Upper lobe of left lung (tissue), 6 donors: ENCODE results near the gene NBPF3. TPM values are rescaled to one million over a fixed set of nuclear protein-coding genes. Genes with fewer than 3 reads are reported as not detected.
A peak's percentile ranks its signal among the peaks of the same experiment; 100 is the strongest.

Source experiments
- ATAC-seq, 2 donors: fragments of 200-7000 bp; cut with Tn5 transposase; one replicate each; pipeline ENCODE4 v1.9.1; 2022; ENCODE audit warnings: mild to moderate bottlenecking in 2 of 2, moderate library complexity in 2 of 2; ENCODE audit not compliant: low FRiP score in 2 of 2
- DNase-seq, 2 donors: peaks; one replicate each; pipeline ENCODE4 v3.0.0-alpha.2; 2019 to 2020
- H3K27ac ChIP-seq, 4 donors: fragments of 200-600 bp; sonication (generic); one replicate each; pipeline ENCODE4 v1.5.1; 2016 to 2019
- H3K27me3 ChIP-seq, 4 donors: fragments of 200-600 bp; sonication (generic); one replicate each; pipeline ENCODE4 v1.5.1; 2017 to 2019
- H3K36me3 ChIP-seq, 4 donors: fragments of 200-600 bp; sonication (generic); one replicate each; pipeline ENCODE4 v1.5.1; 2016 to 2019
- H3K4me1 ChIP-seq, 4 donors: fragments of 200-600 bp; sonication (generic); one replicate each; pipeline ENCODE4 v1.5.1; 2018 to 2019
- H3K4me3 ChIP-seq, 4 donors: fragments of 200-600 bp; sonication (generic); one replicate each; pipeline ENCODE4 v1.5.1; 2017 to 2019; ENCODE audit warnings: mild to moderate bottlenecking in 2 of 4, moderate library complexity in 1 of 4
- H3K9me3 ChIP-seq, 4 donors: fragments of 200-600 bp; sonication (generic); one replicate each; pipeline ENCODE4 v1.5.1; 2018 to 2019
- EP300 ChIP-seq, 4 donors: sonication (generic); formaldehyde crosslinking; IDR thresholded peaks; one replicate each; pipeline ENCODE4 v1.5.1; 2017; ENCODE audit warnings: antibody characterized with exemption in 4 of 4, control low read depth in 2 of 4
- POLR2A ChIP-seq, 4 donors: fragments of 450-650 bp; IDR thresholded peaks; one replicate each; pipeline ENCODE4 v1.5.1; 2016 to 2017; ENCODE audit warnings: antibody characterized with exemption in 4 of 4, mild to moderate bottlenecking in 2 of 4
- POLR2AphosphoS5 ChIP-seq, 2 donors: sonication (generic); formaldehyde crosslinking; IDR thresholded peaks; one replicate each; pipeline ENCODE4 v1.5.1; 2017; ENCODE audit warnings: antibody characterized with exemption in 2 of 2
- WGBS, 2 donors: methylation state at CpG; one replicate each; pipeline ENCODE4 v1.1.5; 2017 to 2018; 5-methylcytosine and 5-hydroxymethylcytosine counted together
- total RNA-seq, 6 donors: library from RNA; depleted of rRNA in 4 of 6; stranded (reverse); fragments of >200 nt in 4 of 6; gene quantifications; one replicate each; pipeline versions ENCODE4 v1.1.0 to v1.2.1, GENCODE V29; 2016 to 2021
- TF ChIP-seq, protein P1 (sequence below), 6 experiments: fragments of 450-650 bp in 4 of 6; fragments of 200-600 bp in 2 of 6; sonication (generic) in 2 of 6; IDR thresholded peaks; one replicate each; pipeline ENCODE4 v1.5.1; 2016 to 2019; ENCODE audit warnings: antibody characterized with exemption in 6 of 6
- donor health status: DM: no; HTN: no; CAD: no; lungs with moderate emphysema.
- donor health status: DM: no; HTN: yes; CAD: no; lungs with severe emphysema.

The NBPF3 gene
- total RNA-seq, 6 donors from 2014 or later: 5.9 to 17.3 (median 8.5) TPM

- 52 to 68% methylated on average over 1 of the region's 1 CpG for WGBS, 2 donors
- no peaks in the 10 kb centered on the region for H3K9me3 ChIP-seq
- peak overlapping the region in 1 of 4 donors; percentile 85 for H3K27ac ChIP-seq
- H3K36me3 ChIP-seq: no peaks in the 10 kb centered on the region
- H3K4me3 ChIP-seq: no peak overlapping the region
- peaks cover 0 to 27% (median 8%) of the 10 kb centered on the region in 4 donors for H3K4me1 ChIP-seq
- ATAC-seq (no peak), DNase-seq (no peak)
- TF ChIP-seq, protein P1, sequence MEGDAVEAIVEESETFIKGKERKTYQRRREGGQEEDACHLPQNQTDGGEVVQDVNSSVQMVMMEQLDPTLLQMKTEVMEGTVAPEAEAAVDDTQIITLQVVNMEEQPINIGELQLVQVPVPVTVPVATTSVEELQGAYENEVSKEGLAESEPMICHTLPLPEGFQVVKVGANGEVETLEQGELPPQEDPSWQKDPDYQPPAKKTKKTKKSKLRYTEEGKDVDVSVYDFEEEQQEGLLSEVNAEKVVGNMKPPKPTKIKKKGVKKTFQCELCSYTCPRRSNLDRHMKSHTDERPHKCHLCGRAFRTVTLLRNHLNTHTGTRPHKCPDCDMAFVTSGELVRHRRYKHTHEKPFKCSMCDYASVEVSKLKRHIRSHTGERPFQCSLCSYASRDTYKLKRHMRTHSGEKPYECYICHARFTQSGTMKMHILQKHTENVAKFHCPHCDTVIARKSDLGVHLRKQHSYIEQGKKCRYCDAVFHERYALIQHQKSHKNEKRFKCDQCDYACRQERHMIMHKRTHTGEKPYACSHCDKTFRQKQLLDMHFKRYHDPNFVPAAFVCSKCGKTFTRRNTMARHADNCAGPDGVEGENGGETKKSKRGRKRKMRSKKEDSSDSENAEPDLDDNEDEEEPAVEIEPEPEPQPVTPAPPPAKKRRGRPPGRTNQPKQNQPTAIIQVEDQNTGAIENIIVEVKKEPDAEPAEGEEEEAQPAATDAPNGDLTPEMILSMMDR (IDR thresholded peaks at IDR 0.05): no peak
- TF ChIP-seq EP300 (IDR thresholded peaks at IDR 0.05): no peak
- no peak for TF ChIP-seq POLR2AphosphoS5 (IDR thresholded peaks at IDR 0.05)
- no peak for TF ChIP-seq POLR2A (IDR thresholded peaks at IDR 0.05)
- H3K27me3 ChIP-seq: no peaks in the 10 kb centered on the region
These were observed 86.5 kb downstream of the NBPF3 start for GRCh38 chr1:21526441-21526840.

- DNase-seq (no peak), ATAC-seq (peak in 1 of 2 donors; percentile 36)
- no peak overlapping the region for H3K4me3 ChIP-seq
- H3K36me3 ChIP-seq: no peaks in the 10 kb centered on the region
- 80 to 81% methylated on average over 7 of the region's 7 CpGs for WGBS, 2 donors
- peaks cover 0 to 11% (median 6%) of the 10 kb centered on the region in 4 donors for H3K4me1 ChIP-seq
- H3K9me3 ChIP-seq: no peaks in the 10 kb centered on the region
- no peaks in the 10 kb centered on the region for H3K27me3 ChIP-seq
- no peak overlapping the region for H3K27ac ChIP-seq
- TF ChIP-seq, protein P1 (IDR thresholded peaks at IDR 0.05): no peak
- no peak for TF ChIP-seq POLR2A (IDR thresholded peaks at IDR 0.05)
These were observed 90.6 kb downstream of the NBPF3 start for GRCh38 chr1:21530368-21531016.

DNA sequence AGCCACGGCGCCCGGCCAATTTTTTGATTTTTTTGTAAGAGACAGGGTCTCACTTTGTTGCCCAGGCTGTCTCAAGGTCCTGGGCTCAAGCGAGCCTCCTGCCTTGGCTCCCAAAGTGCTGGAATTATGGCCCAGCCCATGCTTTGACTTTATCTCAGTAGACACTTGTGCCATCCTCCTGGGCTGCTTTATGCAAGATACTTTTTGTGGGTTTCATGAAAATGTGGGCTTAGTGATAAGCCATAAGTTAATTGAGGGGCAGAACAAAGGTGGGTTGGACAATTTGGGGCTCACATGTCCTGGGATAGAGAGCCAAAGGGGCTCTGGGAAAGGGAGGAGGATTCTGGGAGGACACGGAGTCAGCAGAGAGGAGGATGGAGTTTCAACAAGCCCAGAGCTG is 91.3 kb downstream of the NBPF3 start:
- WGBS, 2 donors: 99% methylated on average over 5 of the region's 5 CpGs
- H3K4me1 ChIP-seq: peaks cover 0 to 13% (median 8%) of the 10 kb centered on the region in 4 donors

DNA sequence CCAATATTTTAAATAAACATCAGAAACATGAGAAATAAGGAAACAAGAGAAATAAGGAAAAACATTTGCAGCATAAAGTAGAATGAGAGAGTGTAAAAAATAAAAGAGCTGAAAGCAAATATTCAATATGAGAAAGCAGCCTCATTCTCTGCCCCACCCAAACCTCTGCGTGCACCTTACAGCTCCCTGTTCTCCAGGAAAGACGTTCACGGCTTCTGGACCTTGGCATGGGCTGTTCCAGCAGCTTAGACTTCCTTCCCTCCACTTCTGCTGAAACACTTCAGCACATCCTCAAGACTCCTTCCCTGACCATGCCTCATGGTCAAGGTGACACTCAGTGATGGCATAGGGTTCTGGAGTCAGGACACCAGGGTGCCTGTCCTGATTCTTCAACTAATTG is 92.6 kb downstream of the NBPF3 start:
- Histone ChIP-seq H3K27me3 (no peaks in the 10 kb centered on the region), H3K4me3 (no peak overlapping the region), H3K9me3 (no peaks in the 10 kb centered on the region), H3K4me1 (peaks cover 3 to 15% (median 10%) of the 10 kb centered on the region in 4 donors), H3K27ac (no peak overlapping the region), H3K36me3 (no peaks in the 10 kb centered on the region)
- TF ChIP-seq POLR2A (IDR thresholded peaks at IDR 0.05) (no peak), POLR2AphosphoS5 (IDR thresholded peaks at IDR 0.05) (no peak), EP300 (IDR thresholded peaks at IDR 0.05) (no peak)
- TF ChIP-seq, protein P1 (IDR thresholded peaks at IDR 0.05): no peak
- WGBS, 2 donors: 40 to 56% methylated on average over 3 of the region's 3 CpGs
- DNase-seq (no peak), ATAC-seq (no peak)

More for the DNA sequence above, 91.3 kb downstream of the NBPF3 start:
- Histone ChIP-seq H3K4me3 (no peak overlapping the region), H3K27me3 (no peaks in the 10 kb centered on the region), H3K9me3 (no peaks in the 10 kb centered on the region), H3K36me3 (no peaks in the 10 kb centered on the region), H3K27ac (no peak overlapping the region)
- TF ChIP-seq EP300 (IDR thresholded peaks at IDR 0.05) (no peak), POLR2A (IDR thresholded peaks at IDR 0.05) (no peak), POLR2AphosphoS5 (IDR thresholded peaks at IDR 0.05) (no peak)
- TF ChIP-seq, protein P1 (IDR thresholded peaks at IDR 0.05): no peak
- ATAC-seq (no peak), DNase-seq (no peak)

DNA sequence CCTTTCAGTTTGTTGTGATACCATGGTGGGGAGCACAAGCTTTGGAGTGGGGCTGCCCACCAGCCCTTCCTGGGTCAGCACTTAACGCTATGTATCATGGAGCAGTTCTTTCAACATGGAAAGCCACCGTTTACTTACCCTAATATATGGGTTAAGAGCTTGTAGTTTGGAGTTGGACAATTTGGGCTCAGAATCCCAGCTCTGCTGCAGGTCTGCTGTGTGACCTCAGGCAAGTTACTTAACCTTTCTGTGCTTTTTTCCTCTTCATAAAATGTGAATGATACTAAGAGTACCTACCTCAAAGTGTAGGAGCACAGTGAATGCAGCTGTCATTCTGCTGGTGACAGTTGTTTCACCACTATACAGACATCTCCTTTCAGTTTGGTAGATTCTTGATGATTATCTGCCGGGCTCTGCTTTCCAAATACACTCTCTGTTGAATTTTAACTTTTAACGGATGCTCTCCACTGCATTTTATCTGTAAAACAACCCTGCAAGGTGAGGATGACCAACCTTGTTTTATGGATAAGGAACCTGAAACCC is 93.1 kb downstream of the NBPF3 start:
- ATAC-seq: no peak
- no peaks in the 10 kb centered on the region for H3K36me3 ChIP-seq
- no peak for TF ChIP-seq POLR2AphosphoS5 (IDR thresholded peaks at IDR 0.05)
- H3K9me3 ChIP-seq: no peaks in the 10 kb centered on the region
- peaks cover 8 to 19% (median 13%) of the 10 kb centered on the region in 4 donors for H3K4me1 ChIP-seq
- DNase-seq: no peak
- no peak overlapping the region for H3K4me3 ChIP-seq
- no peak overlapping the region for H3K27ac ChIP-seq
- H3K27me3 ChIP-seq: no peaks in the 10 kb centered on the region
- 66 to 77% methylated on average over 4 of the region's 4 CpGs for WGBS, 2 donors
